HUES64 (cell line): Measurements from ENCODE around the gene RPUSD2.
"Not testable (repeated sequence)": the region's sequence is repeated elsewhere in the genome, so short reads cannot be mapped to it uniquely, and the experiment has no call there.

Experiments used
- H3K27ac ChIP-seq: 2 replicates; pipeline ENCODE4 v1.7.0; 2013; ENCODE audit warnings: low read depth, low read length, inconsistent platforms
- H3K27me3 ChIP-seq: 2 replicates; pipeline ENCODE4 v1.6.1; 2013; ENCODE audit warnings: mild to moderate bottlenecking, low read length; ENCODE audit not compliant: insufficient read depth
- H3K36me3 ChIP-seq: 2 replicates; pipeline ENCODE4 v1.6.1; 2013; ENCODE audit warnings: mild to moderate bottlenecking, low read length; ENCODE audit not compliant: insufficient read depth
- H3K4me1 ChIP-seq: 2 replicates; pipeline ENCODE4 v1.6.1; 2013; ENCODE audit warnings: mild to moderate bottlenecking, low read length, moderate library complexity; ENCODE audit not compliant: insufficient read depth
- H3K4me3 ChIP-seq: 2 replicates; pipeline ENCODE4 v1.5.1; 2013; ENCODE audit warnings: mild to moderate bottlenecking, low read length, moderate library complexity
- H3K9ac ChIP-seq: 2 replicates; pipeline ENCODE4 v1.6.1; 2013; ENCODE audit warnings: mild to moderate bottlenecking, low read depth, low read length
- H3K9me3 ChIP-seq: 2 replicates; pipeline ENCODE4 v1.6.1; 2013; ENCODE audit warnings: low read depth, low read length; ENCODE audit not compliant: insufficient read depth
- WGBS: fragments of 150-250, 120-280 bp; methylation state at CpG from one replicate; pipeline ENCODE4 v1.1.7; 2013; ENCODE audit warnings: missing lambda C conversion rate; 5-methylcytosine and 5-hydroxymethylcytosine counted together

The RPUSD2 gene

DNA sequence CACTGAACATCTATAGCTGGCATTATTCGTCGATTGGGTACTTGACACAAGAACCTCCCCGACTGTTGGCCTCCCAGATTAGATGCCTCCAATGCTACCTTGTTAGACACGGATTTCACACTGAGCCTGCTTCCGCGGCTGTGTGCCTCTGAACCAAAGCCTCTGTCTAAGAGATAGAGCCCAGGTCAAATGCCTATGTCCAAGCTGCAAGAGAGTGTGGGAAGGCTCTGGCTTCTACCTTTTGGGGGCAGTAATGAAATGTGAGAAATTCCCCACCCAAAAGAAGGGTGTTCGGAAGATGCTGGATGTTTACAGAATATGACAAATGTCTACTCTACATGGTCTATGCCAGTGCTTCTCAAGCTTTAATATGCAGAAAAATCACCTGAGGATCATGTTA, 2.0 kb upstream of the RPUSD2 start:
- Histone ChIP-seq H3K4me1 (peaks cover 13% of the 10 kb centered on the region), H3K9me3 (no peaks in the 10 kb centered on the region), H3K27ac (no peak overlapping the region), H3K36me3 (peaks cover 10% of the 10 kb centered on the region), H3K9ac (no peak overlapping the region), H3K27me3 (no peaks in the 10 kb centered on the region), H3K4me3 (no peak overlapping the region)
- WGBS: 51% methylated on average over 6 of the region's 7 CpGs

DNA sequence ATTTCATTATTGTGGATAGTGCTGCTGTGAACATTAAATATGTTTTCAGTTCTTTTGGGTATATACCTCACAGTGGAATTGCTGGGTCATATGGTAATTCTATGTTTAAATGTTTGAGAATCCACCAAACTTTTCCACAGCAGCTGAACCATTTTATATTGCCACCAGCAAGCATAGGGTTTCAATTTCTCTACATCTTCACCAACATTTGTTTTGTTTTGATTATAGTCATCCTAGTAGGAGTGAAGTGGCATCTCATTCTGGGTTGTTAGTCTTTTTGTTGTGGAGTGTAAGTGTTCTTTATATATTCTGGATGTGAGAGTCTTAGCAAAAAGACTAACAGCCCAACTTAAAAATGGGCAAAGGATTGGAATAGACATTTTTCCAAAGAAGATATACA, 6.0 kb downstream of the RPUSD2 start:
- peaks cover 4% of the 10 kb centered on the region; the same call in 1 of the 2 replicates for H3K4me1 ChIP-seq
- peaks cover 40% of the 10 kb centered on the region for H3K36me3 ChIP-seq
- H3K9ac ChIP-seq: no peak overlapping the region
- no peaks in the 10 kb centered on the region for H3K9me3 ChIP-seq
- no peaks in the 10 kb centered on the region for H3K27me3 ChIP-seq
- H3K27ac ChIP-seq: no peak overlapping the region
- H3K4me3 ChIP-seq: no peak overlapping the region

GRCh38 chr15:40576914-40577313, 7.8 kb downstream of the RPUSD2 start:
- not testable (repeated sequence) for H3K27me3 ChIP-seq, H3K9ac ChIP-seq, H3K9me3 ChIP-seq, H3K4me3 ChIP-seq, H3K4me1 ChIP-seq, H3K27ac ChIP-seq
- peaks cover 33% of the 10 kb centered on the region for H3K36me3 ChIP-seq
- WGBS: 99% methylated on average over 5 of the region's 5 CpGs

DNA sequence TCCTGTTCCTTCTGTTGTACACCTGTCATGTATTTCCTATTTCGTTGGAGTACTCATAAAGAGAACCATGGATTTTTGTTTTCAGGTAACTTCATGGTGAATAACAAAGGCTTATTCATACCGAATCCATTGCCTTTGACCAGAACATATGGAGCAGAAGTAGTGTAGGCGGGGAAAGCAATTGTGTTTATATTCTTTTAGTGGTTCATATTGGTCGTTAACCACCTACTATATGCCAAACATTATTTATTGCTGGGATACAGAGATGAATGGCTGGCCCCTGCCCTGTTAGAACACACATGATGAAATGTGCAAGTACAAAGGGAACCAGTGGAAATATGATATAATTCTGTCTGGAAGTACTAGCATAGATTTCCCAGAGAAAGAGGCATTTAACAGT, 9.8 kb downstream of the RPUSD2 start:
- Histone ChIP-seq H3K36me3 (peaks cover 17% of the 10 kb centered on the region), H3K4me1 (no peaks in the 10 kb centered on the region), H3K27me3 (no peaks in the 10 kb centered on the region), H3K9me3 (no peaks in the 10 kb centered on the region), H3K27ac (no peak overlapping the region), H3K9ac (no peak overlapping the region), H3K4me3 (no peak overlapping the region)
- WGBS: 69% methylated on average over 2 of the region's 4 CpGs

DNA sequence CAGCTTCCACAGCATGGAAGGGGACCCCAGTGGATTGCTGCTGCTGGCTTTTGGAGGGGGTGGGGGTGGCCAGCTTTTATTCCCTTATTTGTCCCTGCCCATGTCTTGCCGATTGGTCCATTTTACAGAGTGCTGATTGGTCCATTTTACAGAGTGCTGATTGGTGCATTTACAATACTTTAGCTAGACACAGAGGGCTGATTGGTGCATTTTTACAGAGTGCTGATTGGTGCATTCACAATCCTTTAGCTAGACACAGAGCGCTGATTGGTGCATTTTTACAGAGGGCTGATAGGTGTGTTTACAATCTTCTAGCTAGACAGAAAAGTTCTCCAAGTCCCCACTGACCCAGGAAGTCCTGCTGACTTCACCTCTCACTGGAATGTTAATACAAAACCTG, 12.7 kb downstream of the RPUSD2 start:
- H3K9ac ChIP-seq, H3K36me3 ChIP-seq, H3K9me3 ChIP-seq, H3K4me1 ChIP-seq, H3K4me3 ChIP-seq, H3K27me3 ChIP-seq, H3K27ac ChIP-seq: not testable (repeated sequence)
- 88% methylated on average over 2 of the region's 2 CpGs for WGBS

DNA sequence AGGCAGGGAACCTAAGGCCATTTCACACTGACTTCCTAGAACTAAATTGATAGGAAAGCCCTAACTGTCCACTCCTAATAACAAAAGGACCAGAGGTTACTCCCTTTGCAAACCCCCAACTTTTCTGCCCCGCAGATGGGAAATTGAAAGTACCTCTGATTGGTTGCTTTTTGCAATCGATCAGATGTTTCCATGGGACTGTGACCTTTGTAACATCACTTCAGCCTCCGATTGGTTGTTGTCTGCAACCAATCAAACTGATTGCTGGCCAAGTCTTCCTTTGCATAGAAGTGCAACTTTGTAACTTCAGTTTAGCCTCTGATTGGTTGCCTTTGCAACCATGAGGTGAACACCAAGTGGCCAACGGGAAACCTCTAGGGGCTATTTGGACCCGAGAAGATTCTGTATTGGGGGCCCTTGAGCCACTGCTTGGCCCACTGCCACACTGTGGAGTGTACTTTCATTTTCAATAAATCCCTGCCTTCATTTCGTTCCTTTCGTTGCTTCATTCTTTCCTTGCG, 13.7 kb downstream of the RPUSD2 start:
- Histone ChIP-seq H3K4me1 (no peaks in the 10 kb centered on the region), H3K27me3 (no peaks in the 10 kb centered on the region), H3K27ac (no peak overlapping the region), H3K9ac (no peak overlapping the region), H3K36me3 (no peaks in the 10 kb centered on the region), H3K9me3 (no peaks in the 10 kb centered on the region), H3K4me3 (no peak overlapping the region)
- 94% methylated on average over 8 of the region's 8 CpGs for whole genome bisulfite sequencing

- Histone ChIP-seq H3K9ac (no peak overlapping the region), H3K9me3 (no peaks in the 10 kb centered on the region), H3K36me3 (no peaks in the 10 kb centered on the region), H3K27me3 (no peaks in the 10 kb centered on the region), H3K27ac (no peak overlapping the region), H3K4me3 (no peak overlapping the region), H3K4me1 (no peaks in the 10 kb centered on the region)
- WGBS: 41% methylated on average over 2 of the region's 2 CpGs
Measured at GRCh38 chr15:40584191-40584590, 15.1 kb downstream of the RPUSD2 start.

DNA sequence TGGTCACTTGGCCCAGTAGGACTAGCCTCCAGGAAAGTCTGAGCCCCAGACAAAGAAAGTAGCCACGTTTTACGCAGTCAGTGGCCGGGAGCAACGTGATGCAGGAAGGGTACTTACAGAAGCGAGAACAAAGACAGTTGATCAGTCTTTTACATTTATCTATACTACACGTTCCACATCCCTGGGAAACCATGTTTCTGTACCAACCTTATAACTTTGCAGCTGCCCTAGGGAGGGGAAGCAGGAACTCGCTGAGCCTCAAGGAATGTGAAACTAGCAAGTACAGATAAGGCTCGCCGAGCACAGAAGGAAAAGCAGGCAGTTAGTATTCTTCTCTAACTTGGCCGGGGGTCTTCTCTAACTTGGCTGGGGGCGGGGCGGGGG, 21.6 kb downstream of the RPUSD2 start:
- WGBS: 80% methylated on average over 12 of the region's 12 CpGs
- Histone ChIP-seq H3K4me3 (no peak overlapping the region), H3K27me3 (no peaks in the 10 kb centered on the region), H3K27ac (no peak overlapping the region), H3K9ac (no peak overlapping the region), H3K36me3 (no peaks in the 10 kb centered on the region), H3K9me3 (no peaks in the 10 kb centered on the region), H3K4me1 (peaks cover 6% of the 10 kb centered on the region)

GRCh38 chr15:40591389-40591788, 22.3 kb downstream of the RPUSD2 start:
- Histone ChIP-seq H3K4me1 (peaks cover 6% of the 10 kb centered on the region), H3K27me3 (no peaks in the 10 kb centered on the region; the same call in 1 of the 2 replicates), H3K4me3 (peak overlapping the region; percentile 13; the same call in 1 of the 2 replicates), H3K27ac (no peak overlapping the region), H3K9ac (no peak overlapping the region), H3K36me3 (no peaks in the 10 kb centered on the region), H3K9me3 (no peaks in the 10 kb centered on the region)
- 42% methylated on average over 8 of the region's 8 CpGs for WGBS

DNA sequence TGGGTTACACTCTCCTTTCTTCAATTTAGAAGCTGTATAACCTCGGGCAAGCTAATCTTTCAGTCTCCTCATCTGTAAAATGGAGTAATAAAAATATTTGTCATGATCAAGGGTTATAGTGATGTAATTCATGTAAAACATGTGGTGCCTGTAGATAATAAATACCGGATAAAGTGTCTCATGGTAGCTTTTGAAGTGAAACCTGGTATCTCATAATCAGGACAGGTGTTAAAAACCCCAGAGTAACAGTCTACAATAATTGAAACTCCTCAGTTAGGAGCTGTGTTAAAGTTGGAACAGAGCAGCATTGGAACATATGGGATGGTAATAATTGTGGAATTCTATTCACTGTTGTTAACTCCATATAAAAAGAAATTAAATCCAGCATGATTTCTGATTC, 24.1 kb downstream of the RPUSD2 start:
- H3K4me1 ChIP-seq: peaks cover 6% of the 10 kb centered on the region
- no peak overlapping the region for H3K27ac ChIP-seq
- H3K9me3 ChIP-seq: no peaks in the 10 kb centered on the region
- H3K27me3 ChIP-seq: no peaks in the 10 kb centered on the region; the same call in 1 of the 2 replicates
- 84% methylated on average over 2 of the region's 2 CpGs for WGBS
- H3K9ac ChIP-seq: no peak overlapping the region
- H3K36me3 ChIP-seq: no peaks in the 10 kb centered on the region
- no peak overlapping the region for H3K4me3 ChIP-seq

DNA sequence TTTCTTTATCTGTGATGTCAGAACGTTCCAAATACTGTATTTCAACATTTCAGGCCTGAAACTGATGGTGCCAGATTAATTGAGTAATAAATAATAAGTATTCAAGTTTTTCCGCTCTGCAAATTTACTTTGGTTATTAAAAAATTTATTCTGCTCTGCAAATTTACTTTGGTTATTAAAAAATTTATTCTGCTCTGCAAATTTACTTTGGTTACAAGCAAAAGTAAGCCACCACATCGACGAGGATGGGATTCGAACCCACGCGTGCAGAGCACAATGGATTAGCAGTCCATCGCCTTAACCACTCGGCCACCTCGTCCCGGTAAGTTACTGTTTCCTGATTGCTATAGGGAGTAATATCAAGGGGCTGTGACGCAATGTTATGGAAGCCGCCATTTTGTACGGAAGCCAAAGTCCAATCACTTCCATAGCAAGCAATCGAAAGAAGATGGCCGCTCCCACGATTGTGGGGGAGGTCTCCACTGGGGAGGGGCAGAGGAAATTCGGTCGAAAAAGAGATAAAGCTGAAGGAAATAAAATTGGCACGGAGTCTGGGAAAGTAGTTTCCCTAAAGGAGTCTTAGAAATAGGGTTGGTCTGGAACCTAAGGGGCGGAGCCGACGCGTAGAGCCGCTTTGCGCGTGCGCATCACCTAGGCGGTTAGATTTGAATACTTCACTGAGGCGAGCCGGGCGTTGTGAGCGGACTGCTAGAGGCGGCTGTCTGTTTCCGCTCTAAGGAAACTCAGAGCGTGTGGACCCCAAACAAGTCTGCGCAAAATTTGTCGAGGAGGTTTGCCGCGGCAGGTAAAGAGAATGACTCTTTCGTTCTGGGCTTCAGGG, 24.7 kb downstream of the RPUSD2 start, which contains the start of gene KNL1:
TSS of gene KNL1 (plus strand) at position 662 of the 841 bp plus-strand sequence. CDS start 8,683 bp downstream, outside the sequence.
- Histone ChIP-seq H3K27me3 (no peaks in the 10 kb centered on the region; the same call in 1 of the 2 replicates), H3K9me3 (no peaks in the 10 kb centered on the region), H3K9ac (peak within 1 kb of the TSS; percentile 89), H3K4me3 (peak within 1 kb of the TSS; percentile 71), H3K36me3 (no peaks in the 10 kb centered on the region), H3K4me1 (peaks cover 6% of the 10 kb centered on the region), H3K27ac (peak within 1 kb of the TSS; percentile 83)
- WGBS: under 1% methylated on average over 39 of the region's 41 CpGs
